GM19193 (cell line): ENCODE data around the gene AMFR.

Experiments
- POLR2A ChIP-seq: IDR thresholded peaks from 4 replicates; pipeline ENCODE4 v1.6.1; 2011; ENCODE audit not compliant: insufficient read depth, insufficient read length; ENCODE audit errors: extremely low read depth

Gene AMFR

GRCh38 chr16:56372013-56372634 is 53.2 kb downstream of the AMFR start:
- TF ChIP-seq POLR2A, result no peak

DNA sequence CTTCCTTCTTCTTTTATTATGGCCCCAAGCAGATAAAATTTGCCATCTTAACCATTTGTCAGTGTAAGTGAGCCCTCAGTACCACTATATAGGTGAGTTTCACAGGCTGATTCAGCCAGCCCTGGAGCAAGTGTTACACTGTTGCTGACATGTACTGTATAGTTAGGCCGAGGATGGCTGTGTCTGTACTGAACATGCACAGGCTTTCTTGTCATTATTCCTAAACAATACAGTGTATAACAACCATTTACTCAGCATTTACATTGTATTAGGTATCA is 53.7 kb downstream of the AMFR start:
- no peak for TF ChIP-seq POLR2A

DNA sequence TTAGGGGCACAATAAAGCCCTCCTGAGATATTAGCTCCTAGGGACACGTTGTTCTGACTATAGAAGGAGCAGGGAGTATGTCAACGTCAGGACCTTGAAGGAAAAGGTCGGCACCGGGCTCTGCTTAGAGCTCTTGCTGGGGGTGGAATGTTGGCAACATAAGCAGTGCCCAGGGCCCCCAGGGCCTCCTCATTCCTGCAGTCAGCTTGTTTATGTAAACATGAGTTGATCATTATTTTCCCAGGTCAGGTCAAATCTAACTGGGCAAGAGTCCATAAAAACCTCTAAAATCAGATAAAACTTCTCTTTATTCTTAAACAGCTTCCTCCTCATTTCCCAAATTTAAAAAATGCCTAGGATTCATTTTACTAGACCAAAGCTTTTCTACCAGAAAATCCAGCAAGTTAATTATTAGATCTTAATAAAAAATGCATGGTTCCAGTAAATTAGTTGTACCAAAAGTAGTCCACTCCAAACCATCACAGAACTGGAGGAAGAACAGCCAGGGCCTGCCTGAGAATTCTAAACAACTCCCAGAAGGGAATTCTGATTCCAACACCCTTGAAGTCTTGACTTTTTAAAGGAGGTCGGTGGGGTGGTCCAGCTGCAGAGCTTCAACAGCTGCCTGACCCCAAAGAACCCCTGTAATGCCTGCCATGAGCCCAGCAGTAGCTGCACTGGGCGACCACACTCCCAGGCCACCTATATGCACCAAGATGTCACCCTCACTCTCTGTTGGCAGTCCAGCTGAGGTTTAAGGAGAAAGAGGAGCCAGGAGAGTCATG is 54.3 kb downstream of the AMFR start:
- no peak for TF ChIP-seq POLR2A

DNA sequence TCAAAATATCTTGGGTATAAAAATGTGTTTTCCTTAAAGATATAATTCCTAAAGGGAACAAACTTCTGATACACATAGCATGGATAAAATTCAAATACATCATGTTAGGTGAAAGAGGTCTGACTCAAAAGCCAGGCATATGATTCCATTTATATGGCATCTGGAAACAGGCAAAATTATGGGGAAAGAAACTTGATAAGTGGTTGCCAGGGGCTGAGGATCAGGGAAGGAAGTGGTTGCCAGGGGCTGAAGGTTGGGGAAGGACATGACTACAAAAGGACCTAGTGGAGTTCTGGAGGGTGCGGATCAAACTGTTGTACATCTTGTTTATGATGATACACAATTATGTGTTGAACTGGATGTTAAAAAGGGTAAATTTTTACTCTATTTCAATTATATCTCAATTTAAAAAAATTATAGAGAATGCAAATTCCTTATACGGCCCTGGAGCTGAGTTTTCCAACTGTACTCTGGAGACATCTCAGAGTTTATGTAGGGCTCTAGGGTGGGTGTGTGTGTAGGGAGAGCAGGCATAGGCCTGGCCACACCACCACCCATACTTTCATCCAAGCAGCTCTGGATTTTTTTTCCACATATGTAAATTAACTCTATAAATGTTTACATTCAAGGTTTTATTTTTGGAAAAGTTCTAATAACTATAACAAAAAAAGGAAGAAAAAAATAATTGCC is 55.0 kb downstream of the AMFR start:
- no peak for TF ChIP-seq POLR2A

- TF ChIP-seq POLR2A, result no peak
Measured at GRCh38 chr16:56369202-56369601, 56.1 kb downstream of the AMFR start.

- no peak for TF ChIP-seq POLR2A
Measured at GRCh38 chr16:56368545-56368944, 56.8 kb downstream of the AMFR start.

DNA sequence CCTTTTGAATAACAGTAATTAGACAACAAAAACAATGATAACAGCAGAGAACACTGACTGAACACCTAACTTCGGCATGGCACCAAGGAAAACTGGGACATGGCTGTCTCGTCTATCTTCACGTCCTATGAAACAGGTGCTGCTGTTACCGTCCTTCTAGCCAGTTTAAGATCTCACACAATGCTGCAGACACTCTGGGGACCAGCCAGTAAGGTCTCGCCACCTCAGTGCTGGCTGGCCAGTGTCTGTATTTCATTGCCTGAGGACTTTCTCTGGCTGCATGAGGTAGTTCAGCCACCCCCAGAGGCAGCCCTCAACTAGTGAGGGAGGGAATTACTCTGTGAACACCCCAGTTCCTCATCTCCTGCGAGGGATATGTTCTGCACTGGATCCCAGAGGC is 57.6 kb downstream of the AMFR start:
- TF ChIP-seq POLR2A, result no peak

DNA sequence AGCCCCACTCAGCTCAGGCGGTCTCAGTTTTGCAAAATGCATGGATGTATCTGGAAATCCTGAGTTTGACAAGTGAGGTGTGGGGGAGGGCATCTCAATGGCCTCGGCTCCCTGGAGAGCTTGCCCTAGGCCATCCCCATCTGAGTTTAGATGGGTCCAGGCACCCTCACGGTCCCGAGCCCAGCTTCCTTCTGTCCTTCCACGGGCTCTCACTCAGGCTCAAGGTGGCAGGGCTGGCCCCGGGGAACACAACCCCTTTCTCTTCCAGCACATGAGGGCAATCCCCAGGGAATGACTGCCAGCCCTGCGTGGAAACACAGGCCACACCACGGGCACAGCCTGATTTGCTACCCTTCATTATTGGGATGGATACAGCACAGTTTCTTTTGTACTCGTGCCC is 58.4 kb downstream of the AMFR start:
- no peak for TF ChIP-seq POLR2A

GRCh38 chr16:56365552-56365951 is 59.8 kb downstream of the AMFR start:
- no peak for TF ChIP-seq POLR2A

- no peak for TF ChIP-seq POLR2A
Measured at GRCh38 chr16:56364865-56365264, 60.5 kb downstream of the AMFR start.

- no peak for TF ChIP-seq POLR2A
Measured at GRCh38 chr16:56363781-56364565, 61.4 kb downstream of the AMFR start.

- no peak for TF ChIP-seq POLR2A
Measured at GRCh38 chr16:56363181-56363716, 62.1 kb downstream of the AMFR start.

DNA sequence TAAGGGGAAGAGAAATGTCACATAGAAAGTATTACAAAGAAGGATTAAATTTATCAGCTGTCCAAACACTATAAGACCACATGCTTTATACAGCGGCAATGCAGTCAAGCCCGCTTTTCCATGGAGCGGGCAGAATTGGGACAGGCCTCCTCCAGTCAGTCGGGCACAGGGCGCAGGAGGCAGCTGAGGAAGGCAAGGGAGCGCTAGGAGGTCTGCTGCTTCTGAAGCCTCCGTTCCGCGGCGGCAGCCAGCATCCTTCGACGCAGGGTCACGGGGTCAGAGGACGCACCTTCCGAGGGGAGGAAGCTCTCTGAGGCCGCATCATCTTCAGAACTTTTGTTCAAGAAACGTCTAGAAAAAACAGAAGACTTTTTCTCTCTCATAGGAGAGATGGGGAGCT is 62.6 kb downstream of the AMFR start:
- TF ChIP-seq POLR2A, result no peak

GRCh38 chr16:56362057-56362655 is 63.2 kb downstream of the AMFR start:
- TF ChIP-seq POLR2A, result no peak

DNA sequence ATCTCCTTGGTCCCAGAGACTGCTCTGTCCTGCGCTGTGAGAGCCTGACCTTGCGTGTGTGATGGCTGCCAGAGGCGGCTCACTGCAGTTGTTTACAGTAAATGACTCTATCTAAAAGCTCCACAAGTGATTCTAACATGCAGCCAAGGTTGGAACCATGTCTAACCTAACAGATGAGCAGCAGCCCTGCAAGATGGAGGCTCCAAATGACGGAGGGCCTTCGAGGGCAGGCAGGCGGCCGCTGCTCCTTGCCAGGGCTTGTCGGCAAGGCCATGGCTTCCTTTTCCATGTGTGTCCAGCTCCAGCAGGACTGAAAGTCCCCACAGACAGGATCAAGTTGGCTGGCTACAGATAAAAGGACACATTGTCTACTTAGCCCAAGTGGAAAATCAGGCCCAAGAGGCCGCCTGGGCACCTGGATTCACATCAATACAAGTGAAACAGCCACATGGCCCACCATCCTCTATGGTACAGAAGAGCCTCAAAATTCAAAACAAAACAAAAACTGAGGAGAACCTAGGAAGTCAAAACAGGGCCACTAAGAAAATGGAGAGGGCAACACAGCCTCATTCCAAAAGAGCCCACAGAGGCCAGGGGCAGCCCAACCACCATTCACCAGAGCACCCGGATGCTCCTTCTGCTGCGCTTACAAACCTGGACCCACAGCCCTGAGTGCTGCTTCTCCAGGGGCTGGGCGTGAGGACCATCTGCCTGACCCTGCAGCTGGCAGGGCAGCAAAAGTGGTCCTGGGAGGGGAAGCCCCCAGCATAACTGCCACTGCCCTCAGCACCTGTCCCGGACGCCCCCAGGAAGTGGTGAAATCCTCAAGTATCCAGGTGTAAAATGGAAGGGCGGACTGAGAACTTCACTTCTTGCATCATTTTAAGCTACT is 65.0 kb downstream of the AMFR start:
- no peak for TF ChIP-seq POLR2A
